PC-9 (cell line): Measurements from ENCODE around the gene NFATC1.

Source experiments
- CTCF ChIP-seq: fragments of 200-600 bp; sonication (generic); conservative IDR thresholded peaks from 2 replicates; pipeline ENCODE4 v1.6.1; 2017; ENCODE audit warnings: mixed run types, antibody characterized with exemption, mild to moderate bottlenecking, moderate library complexity
- EZH2 ChIP-seq: fragments of 200-600 bp; sonication (generic); IDR thresholded peaks from 2 replicates; pipeline ENCODE4 v1.8.0; 2017; ENCODE audit warnings: antibody characterized with exemption, low read depth

GRCh38 chr18:79393635-79394533, 1.8 kb upstream of the NFATC1 start:
- TF ChIP-seq CTCF (no peak), EZH2 (no peak)
